BE2C (cell line): ENCODE results near the gene PCNX1.

Experiments
- DNase-seq: peaks from one replicate; pipeline ENCODE4 v3.0.0-alpha.2; 2020
- H3K27me3 ChIP-seq: fragments of 250-450 bp; sonication (Bioruptor Pico); 2 replicates; pipeline ENCODE4 v1.5.1; 2020; ENCODE audit warnings: mild to moderate bottlenecking
- H3K36me3 ChIP-seq: fragments of 250-450 bp; sonication (Bioruptor Pico); 2 replicates; pipeline ENCODE4 v1.5.1; 2020; ENCODE audit warnings: mild to moderate bottlenecking
- H3K4me1 ChIP-seq: fragments of 250-450 bp; sonication (Bioruptor Pico); 2 replicates; pipeline ENCODE4 v1.5.1; 2020
- H3K4me3 ChIP-seq: 2 replicates; pipeline ENCODE4 v1.5.1; 2011; ENCODE audit warnings: low read depth, low read length
- H3K9me3 ChIP-seq: fragments of 250-450 bp; sonication (Bioruptor Pico); 2 replicates; pipeline ENCODE4 v1.5.1; 2020
- TF ChIP-seq, protein P1 (sequence below): IDR thresholded peaks from 2 replicates; pipeline ENCODE4 v1.5.1; 2012; ENCODE audit warnings: mild to moderate bottlenecking, low read depth, low read length

Gene PCNX1

DNA sequence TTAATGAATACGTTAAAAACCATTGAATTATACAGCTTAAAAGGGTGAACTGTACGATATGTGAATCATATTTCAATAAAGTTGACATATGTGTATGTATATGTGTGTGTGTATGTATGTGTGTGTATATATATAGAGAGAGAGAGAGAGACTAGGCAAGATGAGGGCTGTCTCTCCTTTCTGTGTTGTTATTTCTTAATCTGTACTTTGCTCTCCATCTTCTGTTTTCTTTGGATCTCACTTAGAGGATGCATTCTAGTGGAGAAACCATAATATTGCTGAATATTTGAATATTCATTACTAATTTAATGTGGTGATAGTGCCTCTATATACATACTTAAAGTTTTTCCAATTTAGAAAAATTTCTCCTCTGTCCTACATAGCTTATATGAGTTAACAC is 50.5 kb downstream of the PCNX1 start:
- Histone ChIP-seq H3K4me1 (no peaks in the 10 kb centered on the region), H3K9me3 (no peaks in the 10 kb centered on the region), H3K27me3 (no peaks in the 10 kb centered on the region), H3K4me3 (no peak overlapping the region), H3K36me3 (peaks cover 8% of the 10 kb centered on the region; the same call in 1 of the 2 replicates)
- TF ChIP-seq, protein P1, sequence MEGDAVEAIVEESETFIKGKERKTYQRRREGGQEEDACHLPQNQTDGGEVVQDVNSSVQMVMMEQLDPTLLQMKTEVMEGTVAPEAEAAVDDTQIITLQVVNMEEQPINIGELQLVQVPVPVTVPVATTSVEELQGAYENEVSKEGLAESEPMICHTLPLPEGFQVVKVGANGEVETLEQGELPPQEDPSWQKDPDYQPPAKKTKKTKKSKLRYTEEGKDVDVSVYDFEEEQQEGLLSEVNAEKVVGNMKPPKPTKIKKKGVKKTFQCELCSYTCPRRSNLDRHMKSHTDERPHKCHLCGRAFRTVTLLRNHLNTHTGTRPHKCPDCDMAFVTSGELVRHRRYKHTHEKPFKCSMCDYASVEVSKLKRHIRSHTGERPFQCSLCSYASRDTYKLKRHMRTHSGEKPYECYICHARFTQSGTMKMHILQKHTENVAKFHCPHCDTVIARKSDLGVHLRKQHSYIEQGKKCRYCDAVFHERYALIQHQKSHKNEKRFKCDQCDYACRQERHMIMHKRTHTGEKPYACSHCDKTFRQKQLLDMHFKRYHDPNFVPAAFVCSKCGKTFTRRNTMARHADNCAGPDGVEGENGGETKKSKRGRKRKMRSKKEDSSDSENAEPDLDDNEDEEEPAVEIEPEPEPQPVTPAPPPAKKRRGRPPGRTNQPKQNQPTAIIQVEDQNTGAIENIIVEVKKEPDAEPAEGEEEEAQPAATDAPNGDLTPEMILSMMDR, result no peak
- no peak for DNase-seq

DNA sequence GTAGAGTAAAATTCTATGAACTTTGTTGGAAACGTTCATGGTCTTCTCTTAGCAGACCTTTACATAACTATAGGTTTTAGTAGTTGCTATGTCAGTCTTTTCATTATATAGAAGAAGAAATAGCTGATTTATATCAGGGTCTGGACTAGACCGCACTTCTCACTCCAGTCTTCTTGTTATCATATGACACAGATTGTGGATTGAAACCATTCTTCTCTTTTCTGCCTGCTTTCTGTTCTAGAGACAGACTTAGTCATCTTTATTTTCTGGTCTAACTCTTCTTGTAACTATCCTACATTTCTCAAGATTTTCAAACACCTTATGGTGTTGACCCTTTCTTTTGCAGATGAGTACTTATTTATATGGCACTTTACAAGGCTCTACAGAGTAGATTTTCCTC is 55.7 kb downstream of the PCNX1 start:
- TF ChIP-seq, protein P1, result no peak
- no peak for DNase-seq
- Histone ChIP-seq H3K4me1 (no peaks in the 10 kb centered on the region), H3K4me3 (no peak overlapping the region), H3K9me3 (no peaks in the 10 kb centered on the region), H3K27me3 (no peaks in the 10 kb centered on the region), H3K36me3 (peaks cover 24% of the 10 kb centered on the region)

DNA sequence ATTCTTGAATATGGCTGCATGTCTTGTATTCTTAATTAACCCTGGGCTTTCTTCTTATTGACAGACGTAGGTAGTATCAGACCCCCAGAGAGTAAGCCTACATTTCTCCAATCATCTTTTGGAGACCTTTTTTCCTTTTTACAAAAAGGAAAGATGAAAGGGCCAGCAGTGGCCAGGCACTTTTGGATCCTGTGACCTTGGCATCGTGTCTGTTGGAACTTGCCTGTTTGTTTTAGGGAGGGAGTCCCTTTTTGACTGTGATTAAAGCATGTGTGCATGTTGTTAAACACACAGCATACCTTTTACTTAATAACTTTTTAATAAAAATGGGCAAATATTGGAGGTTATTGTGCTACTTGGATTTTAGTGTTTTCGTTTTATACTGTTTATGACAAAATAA is 57.2 kb downstream of the PCNX1 start:
- no peaks in the 10 kb centered on the region for H3K4me1 ChIP-seq
- TF ChIP-seq, protein P1, result no peak
- H3K9me3 ChIP-seq, result no peaks in the 10 kb centered on the region
- H3K27me3 ChIP-seq, result no peaks in the 10 kb centered on the region
- H3K36me3 ChIP-seq, result peaks cover 26% of the 10 kb centered on the region
- DNase-seq, result no peak
- no peak overlapping the region for H3K4me3 ChIP-seq

DNA sequence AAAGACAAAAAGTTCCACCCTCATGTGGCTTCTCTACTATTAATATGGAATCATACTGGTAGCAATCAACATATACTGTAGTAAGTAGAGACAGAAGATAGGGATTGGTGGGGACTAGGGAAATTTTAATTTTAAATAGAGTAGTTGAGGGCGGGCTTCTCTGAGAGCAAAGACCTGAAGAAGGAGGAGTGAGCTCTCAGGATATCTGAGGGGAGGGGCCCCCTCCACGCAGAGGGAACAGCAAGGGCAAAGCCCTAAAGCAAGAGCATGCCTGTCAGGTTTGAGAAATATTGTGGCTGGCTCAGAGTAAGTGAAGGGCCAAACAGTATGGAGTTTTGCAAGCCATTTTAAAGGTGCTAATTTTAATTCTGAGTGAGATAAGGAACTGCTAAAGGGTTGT is 64.3 kb downstream of the PCNX1 start:
- TF ChIP-seq, protein P1, result no peak
- Histone ChIP-seq H3K27me3 (no peaks in the 10 kb centered on the region), H3K4me3 (no peak overlapping the region), H3K4me1 (no peaks in the 10 kb centered on the region), H3K9me3 (no peaks in the 10 kb centered on the region), H3K36me3 (peaks cover 7% of the 10 kb centered on the region)
- DNase-seq, result no peak

DNA sequence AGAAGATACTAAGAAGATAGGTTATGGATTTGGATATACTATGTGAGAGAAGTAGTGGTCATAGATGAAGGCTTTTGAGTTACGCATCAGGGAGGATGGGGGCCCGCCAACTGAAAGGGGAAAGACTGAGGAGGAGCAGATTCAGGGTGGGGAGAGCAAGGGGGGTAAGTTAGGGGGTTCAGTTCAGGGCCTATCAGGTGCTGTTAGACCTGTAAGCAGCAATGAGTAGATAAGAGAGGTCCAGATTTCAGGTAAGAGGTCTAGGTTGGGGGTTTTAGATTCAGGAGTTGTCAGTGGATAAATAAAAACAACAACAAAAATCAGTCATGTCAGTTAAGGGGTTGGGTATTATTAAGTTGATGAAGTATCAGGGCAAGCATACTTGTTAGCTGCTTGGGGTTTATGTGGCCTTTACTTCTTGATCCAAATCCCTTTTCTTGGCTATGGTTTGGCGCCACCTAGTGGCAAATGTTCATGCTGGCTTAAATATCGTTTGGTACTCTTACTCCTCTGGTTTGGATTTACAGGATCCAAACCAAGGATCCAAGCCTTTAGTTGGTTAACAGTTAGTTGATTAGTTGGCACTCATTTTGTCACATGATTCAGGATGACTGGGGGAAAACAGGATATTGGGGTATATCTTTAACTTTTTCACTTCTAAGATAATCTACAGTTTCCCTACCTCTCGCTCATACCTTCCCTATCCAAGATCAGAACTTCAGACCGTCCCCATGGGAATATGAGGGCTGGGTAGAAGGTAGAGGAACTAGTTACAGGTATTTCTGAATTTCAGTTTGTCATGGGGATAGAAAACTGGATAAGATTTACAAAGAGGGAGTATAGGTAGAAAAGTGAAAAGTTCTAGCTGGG is 65.1 kb downstream of the PCNX1 start:
- Histone ChIP-seq H3K9me3 (no peaks in the 10 kb centered on the region), H3K4me1 (no peaks in the 10 kb centered on the region), H3K4me3 (no peak overlapping the region), H3K36me3 (peaks cover 14% of the 10 kb centered on the region), H3K27me3 (no peaks in the 10 kb centered on the region)
- DNase-seq, result peak; percentile 79
- TF ChIP-seq, protein P1, result peak; percentile 95

DNA sequence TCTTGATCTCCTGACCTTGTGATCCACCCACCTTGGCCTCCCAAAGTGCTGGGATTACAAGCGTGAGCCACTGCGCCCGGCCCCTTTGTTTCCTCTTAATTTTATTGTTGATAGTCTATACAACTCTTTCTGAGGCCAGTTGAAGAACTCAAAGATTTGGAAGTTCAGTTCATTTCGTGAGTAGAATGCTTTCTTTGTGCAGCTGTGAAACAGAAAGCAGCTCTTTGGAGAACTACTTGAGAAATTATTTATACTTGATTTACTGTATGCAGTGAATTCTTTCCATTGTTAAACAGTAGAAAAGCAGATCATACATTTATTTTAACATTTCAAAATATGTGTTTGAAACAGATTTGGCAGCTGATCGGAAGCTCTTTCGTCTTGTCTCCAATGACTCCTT is 69.3 kb downstream of the PCNX1 start:
- no peak for DNase-seq
- Histone ChIP-seq H3K36me3 (peaks cover 25% of the 10 kb centered on the region), H3K4me3 (no peak overlapping the region), H3K4me1 (peaks cover 8% of the 10 kb centered on the region; the same call in 1 of the 2 replicates), H3K27me3 (no peaks in the 10 kb centered on the region), H3K9me3 (no peaks in the 10 kb centered on the region)
- TF ChIP-seq, protein P1, result no peak
